ENCODE measurements around the gene ZFP3.
"Not testable (repeated sequence)": the region's sequence is repeated elsewhere in the genome, so short reads cannot be mapped to it uniquely, and the experiment has no call there.

ZFP3 gene

DNA sequence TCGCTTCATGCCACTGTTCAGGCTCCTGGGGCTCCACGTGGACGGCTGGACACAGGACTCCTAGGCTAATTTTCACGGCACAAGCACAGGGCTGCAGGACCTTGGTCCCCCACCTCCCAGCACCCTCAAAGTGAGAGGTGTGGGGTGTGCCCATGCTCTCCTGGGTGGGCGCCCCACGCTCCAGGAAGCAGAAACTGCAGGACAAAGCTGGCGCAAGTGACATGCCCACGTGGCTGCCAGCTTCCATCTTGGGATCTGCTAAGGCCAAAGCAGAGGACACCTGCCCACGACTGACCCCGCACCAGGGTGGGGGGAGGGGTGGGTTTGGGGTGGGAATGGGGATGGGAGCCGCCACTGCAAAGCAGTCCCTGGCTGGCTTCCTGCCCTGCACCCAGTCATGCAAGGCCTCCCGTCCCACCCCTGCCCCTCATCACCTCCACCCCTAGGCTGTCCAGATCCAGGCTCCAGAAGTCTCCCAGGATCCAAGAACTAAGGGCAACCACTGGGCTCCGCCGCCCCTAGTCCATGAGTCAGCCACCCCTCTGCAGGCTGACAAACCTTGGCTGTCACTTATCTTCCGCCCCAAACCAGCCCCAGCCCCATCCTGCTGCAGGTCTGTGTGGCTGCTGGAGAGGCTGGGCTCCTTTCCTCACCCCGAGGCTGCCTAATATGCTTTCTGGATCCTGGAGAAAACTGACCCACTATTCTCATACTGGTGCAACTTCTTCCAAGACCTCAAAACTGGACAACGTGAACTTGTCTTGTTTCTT, 48.6 kb downstream of the ZFP3 start:
- no peak for DNase-seq

DNA sequence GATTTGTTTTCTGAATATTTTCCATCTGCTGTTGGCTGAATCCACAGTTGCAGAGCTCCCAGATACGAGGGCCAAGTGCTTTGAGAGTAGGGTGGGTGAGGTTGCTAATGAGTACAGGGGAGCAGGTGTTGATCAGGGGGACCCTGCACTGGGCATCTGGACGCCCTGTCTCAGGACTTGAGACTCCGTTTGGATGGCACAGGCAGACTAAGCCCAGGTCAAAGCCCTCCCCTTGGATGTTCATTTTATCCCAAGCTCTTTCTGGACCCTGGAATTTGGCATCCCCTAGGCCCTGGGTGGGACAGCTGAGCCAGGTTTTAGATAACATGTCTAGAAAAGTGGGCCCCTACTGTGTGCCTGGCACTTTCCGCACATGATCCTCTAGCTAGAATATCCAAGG, 49.6 kb downstream of the ZFP3 start:
- DNase-seq: no peak

GRCh38 chr17:5128387-5128786, 50.1 kb downstream of the ZFP3 start:
- DNase-seq: not testable (repeated sequence)

DNA sequence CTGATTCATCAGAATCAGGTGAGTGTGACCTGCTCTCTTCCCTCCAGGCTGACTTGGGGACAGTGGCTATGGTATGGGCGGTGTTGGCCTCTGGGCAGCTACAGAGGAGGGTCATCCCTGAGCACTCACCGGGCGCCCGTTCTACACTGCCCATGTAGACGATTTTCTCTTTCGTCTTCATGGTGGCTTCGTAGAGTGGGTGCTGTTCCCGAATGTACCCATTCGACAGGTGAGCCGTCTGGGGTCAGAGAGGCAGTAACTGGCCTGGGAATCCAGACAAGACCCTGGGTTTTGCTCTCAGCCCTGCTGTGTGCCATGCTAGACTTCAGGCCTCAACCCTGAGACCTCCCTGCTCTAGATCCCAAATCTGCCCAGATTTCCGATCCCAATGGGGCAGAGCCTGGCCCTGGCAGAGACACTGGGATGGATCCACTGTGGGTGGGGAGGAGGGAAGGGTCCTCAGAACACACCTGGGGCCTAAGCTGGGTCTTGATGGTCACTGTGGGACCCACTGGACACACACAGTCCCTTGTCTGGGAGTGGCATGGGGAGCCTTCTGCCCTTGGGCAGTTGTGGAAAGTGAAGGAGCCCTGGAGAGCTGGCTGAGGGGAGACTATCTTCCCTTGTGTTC, 50.8 kb downstream of the ZFP3 start:
- DNase-seq: no peak

GRCh38 chr17:5129770-5130169, 51.5 kb downstream of the ZFP3 start:
- DNase-seq: not testable (repeated sequence)

DNA sequence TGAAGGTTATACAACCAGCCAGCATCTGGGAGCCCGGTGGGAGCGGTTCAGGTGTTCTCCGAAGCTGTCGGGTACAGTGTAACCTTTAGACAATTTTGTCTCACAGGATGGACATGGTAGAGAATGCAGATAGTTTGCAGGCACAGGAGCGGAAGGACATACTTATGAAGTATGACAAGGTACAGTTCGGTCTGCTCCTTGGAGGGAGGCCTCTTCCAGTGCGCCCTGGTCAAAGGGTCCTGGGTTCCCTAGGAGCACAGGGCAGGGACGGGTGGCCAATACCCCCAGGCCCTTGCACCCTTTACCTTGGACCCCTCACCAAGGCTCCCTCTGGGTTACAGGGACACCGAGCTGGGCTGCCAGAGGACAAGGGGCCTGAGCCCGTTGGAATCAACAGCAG, 52.0 kb downstream of the ZFP3 start:
- not testable (repeated sequence) for DNase-seq

DNA sequence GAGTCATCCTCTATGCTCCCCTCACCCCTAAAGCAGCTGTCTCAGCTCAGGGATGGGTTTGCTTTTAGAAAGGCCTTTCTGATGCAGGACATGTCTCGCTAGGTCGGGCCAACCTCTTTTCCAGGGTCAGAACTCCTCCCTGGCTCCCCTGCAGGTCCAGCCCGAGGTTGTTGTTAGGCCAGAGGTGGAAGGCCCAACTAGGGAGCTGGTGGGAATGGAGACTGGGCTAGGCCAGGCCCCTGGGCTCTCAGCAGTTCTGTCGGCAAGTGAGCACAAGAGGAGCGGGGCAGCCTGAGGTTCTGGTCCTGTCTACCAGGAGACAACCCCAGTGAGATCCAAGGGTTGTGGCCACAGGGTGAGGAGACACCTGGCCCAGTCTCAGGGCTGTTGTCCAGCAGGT, 52.4 kb downstream of the ZFP3 start:
- not testable (repeated sequence) for DNase-seq

GRCh38 chr17:5131146-5131715, 53.0 kb downstream of the ZFP3 start:
- no peak for DNase-seq

- DNase-seq: not testable (repeated sequence)
Observed at GRCh38 chr17:5131799-5132502, 53.7 kb downstream of the ZFP3 start.

- not testable (repeated sequence) for DNase-seq
Observed at GRCh38 chr17:5132503-5133225, 54.4 kb downstream of the ZFP3 start.

GRCh38 chr17:5133311-5133710, 55.0 kb downstream of the ZFP3 start:
- no peak for DNase-seq

- DNase-seq: not testable (repeated sequence)
Observed at GRCh38 chr17:5133961-5134360, 55.7 kb downstream of the ZFP3 start.

GRCh38 chr17:5134571-5134970, 56.3 kb downstream of the ZFP3 start:
- DNase-seq: not testable (repeated sequence)

GRCh38 chr17:5135131-5135712, 57.0 kb downstream of the ZFP3 start:
- not testable (repeated sequence) for DNase-seq

- no peak for DNase-seq
Observed at GRCh38 chr17:5135726-5136579, 57.7 kb downstream of the ZFP3 start.

- DNase-seq: not testable (repeated sequence)
Observed at GRCh38 chr17:5136580-5137412, 58.5 kb downstream of the ZFP3 start.

DNA sequence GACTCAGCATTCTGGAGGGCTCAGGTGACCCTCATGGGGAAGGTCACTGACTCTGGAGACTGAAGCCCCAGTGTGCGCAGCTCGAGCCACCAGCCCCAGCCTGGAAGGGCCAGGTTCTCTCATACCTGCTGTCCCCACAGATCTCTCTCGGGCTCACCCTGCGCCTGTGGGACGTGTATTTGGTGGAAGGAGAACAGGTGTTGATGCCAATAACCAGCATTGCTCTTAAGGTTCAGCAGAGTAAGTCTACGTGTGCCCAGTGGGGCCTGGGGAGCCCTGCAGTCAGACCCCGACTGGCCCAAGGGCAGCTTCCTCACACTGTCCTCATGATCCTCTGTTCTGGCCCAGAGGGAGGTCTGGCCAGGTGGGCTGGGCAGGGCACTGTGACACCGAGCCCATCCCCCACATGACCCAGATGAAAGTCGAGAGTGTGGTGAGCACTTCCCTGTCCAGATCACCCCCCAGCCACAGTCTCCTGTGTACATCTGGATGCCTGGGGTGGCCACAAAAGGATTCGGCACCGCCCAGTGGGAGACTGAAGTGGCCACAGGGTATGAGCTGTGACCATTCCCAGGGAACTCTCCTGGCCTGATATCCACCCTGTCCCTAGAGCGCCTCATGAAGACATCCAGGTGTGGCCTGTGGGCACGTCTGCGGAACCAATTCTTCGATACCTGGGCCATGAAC, 59.4 kb downstream of the ZFP3 start:
- DNase-seq: not testable (repeated sequence)

DNA sequence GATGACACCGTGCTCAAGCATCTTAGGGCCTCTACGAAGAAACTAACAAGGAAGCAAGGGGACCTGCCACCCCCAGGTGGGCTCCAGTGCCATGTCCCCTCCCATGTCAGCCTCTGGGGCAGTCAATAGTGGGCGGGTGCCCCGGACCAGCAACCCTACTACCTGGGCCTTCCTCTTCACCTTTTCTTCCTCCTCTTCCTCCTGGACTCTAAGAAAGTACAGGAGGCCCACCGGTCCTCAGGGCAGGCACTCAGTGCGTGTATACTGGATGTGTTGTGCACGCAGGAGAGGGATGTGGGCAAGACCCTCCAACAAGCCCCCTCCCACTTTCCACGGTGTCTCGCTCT, 59.9 kb downstream of the ZFP3 start:
- not testable (repeated sequence) for DNase-seq

DNA sequence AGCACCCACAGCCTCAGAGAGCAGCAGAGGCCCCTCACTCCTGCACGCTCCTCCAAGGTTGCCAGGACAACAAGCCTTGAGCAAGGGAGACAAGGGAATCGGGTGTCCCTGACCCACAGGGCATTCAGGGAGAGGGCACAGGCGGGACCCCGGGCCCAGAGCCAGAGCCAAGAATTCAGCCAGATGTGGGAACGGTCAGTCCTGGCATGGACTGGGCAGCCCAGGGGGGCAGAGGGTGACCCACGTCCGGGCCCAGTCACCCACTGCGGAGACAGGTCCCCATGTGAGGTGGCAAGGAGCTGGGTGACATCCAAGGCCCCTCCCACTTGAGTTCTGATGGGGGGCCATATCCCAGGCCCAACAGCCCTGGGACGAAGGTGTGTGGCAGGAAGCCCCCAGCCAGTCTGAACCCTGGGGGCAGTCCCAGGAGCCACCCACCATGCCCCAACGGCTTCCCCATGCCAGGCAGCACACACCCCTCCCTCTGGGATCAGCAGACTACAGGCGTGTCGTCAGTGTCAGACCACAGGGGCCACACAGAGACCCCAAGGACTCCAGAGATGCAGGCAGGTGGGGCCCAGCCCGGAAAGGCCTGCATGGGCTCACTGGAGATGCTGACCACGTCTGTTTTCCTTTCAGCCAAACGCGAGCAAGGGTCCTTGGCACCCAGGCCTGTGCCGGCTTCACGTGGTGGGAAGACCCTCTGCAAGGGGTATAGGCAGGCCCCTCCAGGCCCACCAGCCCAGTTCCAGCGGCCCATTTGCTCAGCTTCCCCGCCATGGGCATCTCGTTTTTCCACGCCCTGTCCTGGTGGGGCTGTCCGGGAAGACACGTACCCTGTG, 60.6 kb downstream of the ZFP3 start:
- no peak for DNase-seq
